GM21825 (cell line): ENCODE measurements around the gene THSD8.
A peak's percentile ranks its signal among the peaks of the same experiment; 100 is the strongest.

Experiments
- ATAC-seq: cut with Tn5 transposase; IDR thresholded peaks from one replicate; pipeline ENCODE4 v1.9.1; 2021; ENCODE audit warnings: mild to moderate bottlenecking, moderate library complexity; ENCODE audit not compliant: unreplicated experiment

THSD8 gene

GRCh38 chr19:12801466-12802266 lies at the start of gene THSD8, which contains the start of gene PRDX2:
Gene THSD8, plus strand, starts transcription at chr19:12802069. Its CDS starts 3 bp downstream, at chr19:12802072.
Gene PRDX2, minus strand, starts transcription at chr19:12801800. Its CDS starts 539 bp downstream, at chr19:12801261.
- ATAC-seq = peak; percentile 40

GRCh38 chr19:12754465-12755196 lies 47.2 kb upstream of the THSD8 start:
- ATAC-seq = no peak

- ATAC-seq = no peak
Observed at GRCh38 chr19:12756150-12756883, 45.6 kb upstream of the THSD8 start.

GRCh38 chr19:12757544-12758274 lies 44.2 kb upstream of the THSD8 start:
- ATAC-seq = no peak

- no peak for ATAC-seq
Observed at GRCh38 chr19:12759686-12760085, 42.2 kb upstream of the THSD8 start.

- ATAC-seq = no peak
Observed at GRCh38 chr19:12763100-12763499, 38.8 kb upstream of the THSD8 start.

GRCh38 chr19:12764698-12765097 lies 37.2 kb upstream of the THSD8 start:
- no peak for ATAC-seq

GRCh38 chr19:12766051-12766521 lies 35.8 kb upstream of the THSD8 start:
- ATAC-seq = no peak

GRCh38 chr19:12767150-12767549 lies 34.7 kb upstream of the THSD8 start:
- ATAC-seq = no peak

GRCh38 chr19:12767666-12768065 lies 34.2 kb upstream of the THSD8 start:
- ATAC-seq = no peak

- no peak for ATAC-seq
Observed at GRCh38 chr19:12769689-12770088, 32.2 kb upstream of the THSD8 start.

- ATAC-seq = no peak
Observed at GRCh38 chr19:12770922-12771321, 30.9 kb upstream of the THSD8 start.

- no peak for ATAC-seq
Observed at GRCh38 chr19:12772323-12772722, 29.5 kb upstream of the THSD8 start.

GRCh38 chr19:12773571-12773970 lies 28.3 kb upstream of the THSD8 start:
- ATAC-seq = no peak

- no peak for ATAC-seq
Observed at GRCh38 chr19:12774588-12775555, 27.0 kb upstream of the THSD8 start, which contains the start of gene HOOK2. Gene HOOK2, minus strand, starts transcription at chr19:12775552. Its CDS starts 103 bp downstream, at chr19:12775449.

GRCh38 chr19:12777217-12778016 lies 24.5 kb upstream of the THSD8 start:
- no peak for ATAC-seq

GRCh38 chr19:12778017-12778904 lies 23.6 kb upstream of the THSD8 start:
- no peak for ATAC-seq

- no peak for ATAC-seq
Observed at GRCh38 chr19:12778905-12779161, 23.0 kb upstream of the THSD8 start.
